ENCODE data around the gene SMPD3. TPM values are rescaled to one million over a fixed set of nuclear protein-coding genes. Genes with fewer than 3 reads are reported as not detected.

The SMPD3 gene
- total RNA-seq, 4 donors from 2014 or later: under 0.01 to 2.6 (median 0.75) TPM

DNA sequence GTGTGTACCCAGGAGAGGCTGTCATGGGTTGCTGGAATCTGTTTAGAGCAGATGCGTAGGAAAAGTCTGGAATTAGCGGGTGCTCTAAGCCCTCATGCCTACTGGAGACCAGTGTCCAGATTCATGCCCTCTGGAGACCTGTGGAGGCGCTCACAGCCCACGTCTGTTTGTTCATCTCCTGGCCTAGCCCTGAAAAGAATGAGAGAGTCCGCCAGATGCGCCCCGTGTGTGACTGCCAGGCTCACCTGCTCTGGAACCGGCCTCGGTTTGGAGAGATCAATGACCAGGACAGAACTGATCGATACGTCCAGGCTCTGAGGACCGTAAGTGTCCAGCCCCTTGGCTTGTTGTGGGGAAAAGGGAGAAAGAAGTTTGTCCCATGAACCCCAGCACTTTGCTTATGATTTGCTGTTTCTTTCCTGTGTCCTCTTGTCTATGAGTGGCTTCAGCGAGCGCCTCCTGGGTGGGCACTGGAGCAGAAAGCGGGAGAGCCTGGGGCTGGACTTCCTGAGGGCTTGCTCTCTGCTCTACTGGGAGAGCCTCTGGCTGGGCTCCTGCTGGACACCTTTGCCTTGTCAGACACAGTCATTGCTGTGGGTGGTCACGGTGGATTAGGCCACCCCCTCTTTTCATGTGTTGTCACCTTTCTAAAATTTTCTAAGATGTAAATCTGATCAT is 102.2 kb downstream of the SMPD3 start:
- DNase-seq: no peak
- Histone ChIP-seq H3K4me1 (no peaks in the 10 kb centered on the region), H3K9me3 (no peaks in the 10 kb centered on the region), H3K27me3 (no peaks in the 10 kb centered on the region), H3K4me3 (no peak overlapping the region), H3K27ac (no peak overlapping the region), H3K36me3 (no peaks in the 10 kb centered on the region)
- intact Hi-C loops (cut with DNase I; ENCODE audit: low total_unique reads): no loop called here
- TF ChIP-seq, protein P1, sequence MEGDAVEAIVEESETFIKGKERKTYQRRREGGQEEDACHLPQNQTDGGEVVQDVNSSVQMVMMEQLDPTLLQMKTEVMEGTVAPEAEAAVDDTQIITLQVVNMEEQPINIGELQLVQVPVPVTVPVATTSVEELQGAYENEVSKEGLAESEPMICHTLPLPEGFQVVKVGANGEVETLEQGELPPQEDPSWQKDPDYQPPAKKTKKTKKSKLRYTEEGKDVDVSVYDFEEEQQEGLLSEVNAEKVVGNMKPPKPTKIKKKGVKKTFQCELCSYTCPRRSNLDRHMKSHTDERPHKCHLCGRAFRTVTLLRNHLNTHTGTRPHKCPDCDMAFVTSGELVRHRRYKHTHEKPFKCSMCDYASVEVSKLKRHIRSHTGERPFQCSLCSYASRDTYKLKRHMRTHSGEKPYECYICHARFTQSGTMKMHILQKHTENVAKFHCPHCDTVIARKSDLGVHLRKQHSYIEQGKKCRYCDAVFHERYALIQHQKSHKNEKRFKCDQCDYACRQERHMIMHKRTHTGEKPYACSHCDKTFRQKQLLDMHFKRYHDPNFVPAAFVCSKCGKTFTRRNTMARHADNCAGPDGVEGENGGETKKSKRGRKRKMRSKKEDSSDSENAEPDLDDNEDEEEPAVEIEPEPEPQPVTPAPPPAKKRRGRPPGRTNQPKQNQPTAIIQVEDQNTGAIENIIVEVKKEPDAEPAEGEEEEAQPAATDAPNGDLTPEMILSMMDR (IDR thresholded peaks at IDR 0.05): no peak
- TF ChIP-seq POLR2A (IDR thresholded peaks at IDR 0.05): no peak

DNA sequence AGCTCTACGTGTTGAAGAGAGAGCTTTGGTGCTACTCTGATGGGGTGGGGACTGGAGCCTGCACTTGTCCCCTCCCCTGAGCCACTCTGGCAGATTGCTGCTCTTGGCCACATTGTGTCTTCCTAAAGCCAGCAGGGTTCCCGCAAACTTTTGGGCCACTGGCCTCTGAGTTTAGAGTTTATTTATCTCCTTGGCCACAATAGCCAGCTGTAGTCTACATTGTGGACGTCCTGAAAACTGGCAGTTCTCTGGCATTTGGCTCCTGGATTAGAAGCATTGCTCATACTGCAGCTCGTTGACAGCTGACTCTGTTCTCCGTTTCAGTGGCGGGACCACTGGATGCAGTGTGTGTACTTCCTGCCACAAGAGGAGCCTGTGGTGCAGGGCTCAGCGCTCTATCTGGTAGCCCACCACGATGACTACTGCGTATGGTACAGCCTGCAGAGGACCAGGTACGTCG is 102.9 kb downstream of the SMPD3 start:
- Histone ChIP-seq H3K9me3 (no peaks in the 10 kb centered on the region), H3K27me3 (no peaks in the 10 kb centered on the region), H3K4me3 (no peak overlapping the region), H3K27ac (no peak overlapping the region), H3K36me3 (no peaks in the 10 kb centered on the region), H3K4me1 (no peaks in the 10 kb centered on the region)
- intact Hi-C loops (cut with DNase I; ENCODE audit: low total_unique reads): no loop called here
- no peak for DNase-seq
- TF ChIP-seq POLR2A (IDR thresholded peaks at IDR 0.05): no peak
- TF ChIP-seq, protein P1 (IDR thresholded peaks at IDR 0.05): no peak

DNA sequence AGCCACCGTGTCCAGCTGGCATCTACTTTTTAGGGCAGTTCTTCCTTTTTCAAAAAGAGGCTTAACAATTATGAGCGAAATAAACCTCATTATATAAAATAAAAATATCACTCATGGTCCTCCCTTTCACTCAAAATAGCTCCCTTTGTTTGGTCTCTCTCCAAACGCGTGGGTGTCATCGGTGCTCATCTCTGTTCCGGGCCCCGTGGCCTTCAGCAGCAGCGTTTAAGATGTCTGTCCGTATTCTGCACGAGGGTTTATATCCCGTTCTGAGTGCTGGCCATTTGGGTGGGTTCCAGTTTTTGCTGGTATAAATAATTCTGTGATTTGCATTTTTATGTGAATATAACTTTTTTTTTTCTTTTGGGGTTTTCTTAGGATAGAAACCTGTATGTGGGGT is 104.1 kb downstream of the SMPD3 start:
- H3K9me3 ChIP-seq: no peaks in the 10 kb centered on the region
- no peak for DNase-seq
- TF ChIP-seq POLR2A (IDR thresholded peaks at IDR 0.05): no peak
- H3K4me3 ChIP-seq: no peak overlapping the region
- no peaks in the 10 kb centered on the region for H3K27me3 ChIP-seq
- intact Hi-C loops (cut with DNase I; ENCODE audit: low total_unique reads): no loop called here
- H3K4me1 ChIP-seq: no peaks in the 10 kb centered on the region
- H3K36me3 ChIP-seq: no peaks in the 10 kb centered on the region
- no peak overlapping the region for H3K27ac ChIP-seq

DNA sequence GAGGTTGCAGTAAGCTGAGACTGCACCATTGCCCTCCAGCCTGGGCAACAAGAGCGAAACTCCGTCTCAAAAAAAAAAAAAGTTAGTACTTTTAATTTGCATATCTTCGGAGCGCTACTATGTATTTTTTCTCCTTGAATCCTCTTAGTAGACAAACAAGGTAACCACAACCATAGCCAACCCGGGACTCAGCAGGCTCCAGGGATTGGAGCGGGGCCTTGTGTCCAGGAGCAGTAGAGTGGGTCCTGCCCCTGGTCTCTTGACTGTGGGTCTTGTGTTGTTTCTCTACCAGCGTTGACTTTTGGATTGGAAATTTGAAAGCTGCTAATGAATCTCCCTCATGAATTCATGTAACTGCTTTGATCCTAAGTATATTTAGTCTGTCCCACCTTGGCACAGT is 105.2 kb downstream of the SMPD3 start:
- intact Hi-C loops (cut with DNase I; ENCODE audit: low total_unique reads): no loop called here
- no peaks in the 10 kb centered on the region for H3K9me3 ChIP-seq
- DNase-seq: no peak
- no peak overlapping the region for H3K4me3 ChIP-seq
- H3K27me3 ChIP-seq: no peaks in the 10 kb centered on the region
- H3K4me1 ChIP-seq: no peaks in the 10 kb centered on the region
- H3K27ac ChIP-seq: no peak overlapping the region
- no peak for TF ChIP-seq POLR2A (IDR thresholded peaks at IDR 0.05)
- TF ChIP-seq, protein P1 (IDR thresholded peaks at IDR 0.05): no peak
- no peaks in the 10 kb centered on the region for H3K36me3 ChIP-seq

DNA sequence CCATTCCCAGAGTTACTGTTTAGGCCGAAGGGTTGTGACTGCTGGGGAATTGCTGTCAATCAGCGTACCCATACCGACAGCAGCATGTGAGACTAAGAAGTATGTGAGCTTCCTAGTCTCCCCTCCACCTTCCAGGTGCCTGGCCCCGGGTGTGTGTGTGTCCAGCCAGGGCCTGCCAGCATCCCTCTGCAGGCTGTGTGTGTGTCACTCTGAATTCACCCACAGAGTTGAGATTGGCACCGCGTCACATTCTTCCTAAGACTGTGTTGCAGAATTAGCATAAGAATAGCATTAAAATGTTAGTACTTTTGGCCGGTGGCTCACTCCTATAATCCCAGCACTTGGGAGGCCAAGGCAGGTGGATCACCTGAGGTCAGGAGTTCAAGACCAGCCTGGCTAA is 105.7 kb downstream of the SMPD3 start:
- H3K4me1 ChIP-seq: no peaks in the 10 kb centered on the region
- no peak overlapping the region for H3K27ac ChIP-seq
- H3K36me3 ChIP-seq: no peaks in the 10 kb centered on the region
- DNase-seq: no peak
- no peaks in the 10 kb centered on the region for H3K27me3 ChIP-seq
- no peaks in the 10 kb centered on the region for H3K9me3 ChIP-seq
- intact Hi-C loops (cut with DNase I; ENCODE audit: low total_unique reads): no loop called here
- no peak overlapping the region for H3K4me3 ChIP-seq
- no peak for TF ChIP-seq POLR2A (IDR thresholded peaks at IDR 0.05)
- TF ChIP-seq, protein P1 (IDR thresholded peaks at IDR 0.05): no peak

Measured in uterus (tissue), 4 donors.